ENCODE data around the gene CFAP210.

GRCh38 chr2:169661265-169661664, 32.9 kb downstream of the CFAP210 start:
- no peak for TF ChIP-seq CTCF (IDR thresholded peaks at IDR 0.05; ENCODE audit: low read depth, low read length, missing input control)
- no peak for TF ChIP-seq MAX (IDR thresholded peaks at IDR 0.05)
- TF ChIP-seq FOXA1 (IDR thresholded peaks at IDR 0.05), result no peak
- TF ChIP-seq JUND (IDR thresholded peaks at IDR 0.05), result no peak
- no peak for TF ChIP-seq REST (IDR thresholded peaks at IDR 0.05)
- no peak for TF ChIP-seq RAD21 (IDR thresholded peaks at IDR 0.05)
- TF ChIP-seq YY1 (IDR thresholded peaks at IDR 0.05), result no peak
